Left ventricle myocardium inferior (tissue), 1 donor: ENCODE measurements around the gene MXD3. TPM values are rescaled to one million over a fixed set of nuclear protein-coding genes. Genes with fewer than 3 reads are reported as not detected.
"Not testable (repeated sequence)": the region's sequence is repeated elsewhere in the genome, so short reads cannot be mapped to it uniquely, and the experiment has no call there.

ENCODE experiments used
- DNase-seq: peaks from one replicate; pipeline ENCODE4 v3.0.0-alpha.2; 2020
- H3K27ac ChIP-seq: fragments of 200-600 bp; replicated peaks from 2 replicates; pipeline ENCODE4 v1.8.0; 2021
- H3K27me3 ChIP-seq: fragments of 200-600 bp; 2 replicates; pipeline ENCODE4 v1.8.0; 2021; ENCODE audit warnings: low read depth
- H3K36me3 ChIP-seq: fragments of 200-600 bp; 2 replicates; pipeline ENCODE4 v1.8.0; 2021
- H3K4me1 ChIP-seq: fragments of 200-600 bp; 2 replicates; pipeline ENCODE4 v1.8.0; 2021
- H3K4me3 ChIP-seq: fragments of 200-600 bp; 2 replicates; pipeline ENCODE4 v1.8.0; 2021; ENCODE audit warnings: mild to moderate bottlenecking, moderate library complexity
- H3K9me3 ChIP-seq: fragments of 200-600 bp; replicated peaks from 2 replicates; pipeline ENCODE4 v1.8.0; 2021
- CTCF ChIP-seq: fragments of 200-600 bp; IDR thresholded peaks from 2 replicates; pipeline ENCODE4 v1.8.0; 2021; ENCODE audit warnings: antibody characterized with exemption, mild to moderate bottlenecking, borderline replicate concordance
- intact Hi-C: fragments of 100-400 bp; cut with micrococcal nuclease; formaldehyde crosslinking; loops from one replicate; pipeline ENCODE4 v1.11.0; 2022
- total RNA-seq: library from RNA; stranded (reverse); fragmentation: NEBNext Ultra II Directional; extraction: Animal tissue kit (Norgen Biotek cat#: 25700); gene quantifications from one replicate; pipeline ENCODE4 v1.2.1, GENCODE V29; 2021
- donor health status: DM: no; HTN: yes; CAD: no; lungs with severe emphysema.

Gene MXD3
- total RNA-seq, 1 donor from 2014 or later = 2.3 TPM

GRCh38 chr5:177265395-177265794 is 46.3 kb downstream of the MXD3 start:
- Histone ChIP-seq H3K36me3 (peaks cover 82% of the 10 kb centered on the region), H3K4me3 (no peak overlapping the region), H3K27me3 (no peaks in the 10 kb centered on the region), H3K9me3 (no peaks in the 10 kb centered on the region), H3K4me1 (no peaks in the 10 kb centered on the region), H3K27ac (no peak overlapping the region)
- TF ChIP-seq CTCF = no peak
- intact Hi-C loops = no loop called here
- no peak for DNase-seq

- no peak for DNase-seq
- Histone ChIP-seq H3K4me3 (no peak overlapping the region), H3K27me3 (no peaks in the 10 kb centered on the region), H3K9me3 (no peaks in the 10 kb centered on the region), H3K4me1 (no peaks in the 10 kb centered on the region), H3K36me3 (peaks cover 79% of the 10 kb centered on the region), H3K27ac (no peak overlapping the region)
- intact Hi-C loops = no loop called here
- TF ChIP-seq CTCF = no peak
These were observed 47.5 kb downstream of the MXD3 start for GRCh38 chr5:177264178-177264577.

GRCh38 chr5:177261510-177261909 is 50.2 kb downstream of the MXD3 start:
- no peak overlapping the region for H3K4me3 ChIP-seq
- H3K4me1 ChIP-seq = no peaks in the 10 kb centered on the region

GRCh38 chr5:177260961-177261360 is 50.7 kb downstream of the MXD3 start:
- Histone ChIP-seq H3K27me3 (no peaks in the 10 kb centered on the region), H3K27ac (no peak overlapping the region), H3K9me3 (no peaks in the 10 kb centered on the region), H3K4me1 (no peaks in the 10 kb centered on the region), H3K4me3 (no peak overlapping the region), H3K36me3 (peaks cover 80% of the 10 kb centered on the region)
- intact Hi-C loops = no loop called here
- TF ChIP-seq CTCF = no peak
- DNase-seq = no peak

More at GRCh38 chr5:177261510-177261909, 50.2 kb downstream of the MXD3 start:
- Histone ChIP-seq H3K27me3 (no peaks in the 10 kb centered on the region), H3K27ac (no peak overlapping the region), H3K36me3 (peaks cover 80% of the 10 kb centered on the region), H3K9me3 (no peaks in the 10 kb centered on the region)
- intact Hi-C loops = no loop called here
- DNase-seq = no peak
- TF ChIP-seq CTCF = no peak

- H3K27ac ChIP-seq, H3K4me3 ChIP-seq, intact Hi-C loops, H3K4me1 ChIP-seq, H3K9me3 ChIP-seq, DNase-seq, H3K27me3 ChIP-seq: not testable (repeated sequence)
- H3K36me3 ChIP-seq = peaks cover 88% of the 10 kb centered on the region
These were observed 53.0 kb downstream of the MXD3 start for GRCh38 chr5:177258711-177259110.

Other genes starting within 250 kb of the MXD3 start
- 0.93 TPM for gene FGFR4, start 225.0 kb downstream of the MXD3 start, total RNA-seq
- 40.8 TPM for gene NSD1, start 178.1 kb downstream of the MXD3 start, total RNA-seq
- gene RAB24, start 8.2 kb downstream of the MXD3 start, total RNA-seq = 25.3 TPM
- gene PRELID1, start 8.1 kb downstream of the MXD3 start, total RNA-seq = 40.0 TPM
- 60.0 TPM for gene LMAN2, start 39.8 kb upstream of the MXD3 start, total RNA-seq
- 4.6 TPM for gene RGS14, start 46.0 kb upstream of the MXD3 start, total RNA-seq
- gene SLC34A1, start 72.5 kb upstream of the MXD3 start, total RNA-seq = not detected
- not detected for gene PFN3, start 88.8 kb upstream of the MXD3 start, total RNA-seq
- not detected for gene F12, start 97.7 kb upstream of the MXD3 start, total RNA-seq
- 15.6 TPM for gene GRK6, start 114.8 kb upstream of the MXD3 start, total RNA-seq
- 2.1 TPM for gene PRR7, start 134.9 kb upstream of the MXD3 start, total RNA-seq
- gene DBN1, start 161.7 kb upstream of the MXD3 start, total RNA-seq = 21.8 TPM
- gene PDLIM7, start 185.7 kb upstream of the MXD3 start, total RNA-seq = 54.4 TPM
- gene DOK3, start 197.9 kb upstream of the MXD3 start, total RNA-seq = 3.3 TPM
- gene DDX41, start 205.1 kb upstream of the MXD3 start, total RNA-seq = 29.7 TPM
- gene FAM193B, start 242.7 kb upstream of the MXD3 start, total RNA-seq = 21.5 TPM